Measurements from ENCODE around the gene LBP. TPM values are rescaled to one million over a fixed set of nuclear protein-coding genes. Genes with fewer than 3 reads are reported as not detected.
A peak's percentile ranks its signal among the peaks of the same experiment; 100 is the strongest.

Gene LBP
- polyA plus RNA-seq, 1 donor from 2014 or later = not detected

DNA sequence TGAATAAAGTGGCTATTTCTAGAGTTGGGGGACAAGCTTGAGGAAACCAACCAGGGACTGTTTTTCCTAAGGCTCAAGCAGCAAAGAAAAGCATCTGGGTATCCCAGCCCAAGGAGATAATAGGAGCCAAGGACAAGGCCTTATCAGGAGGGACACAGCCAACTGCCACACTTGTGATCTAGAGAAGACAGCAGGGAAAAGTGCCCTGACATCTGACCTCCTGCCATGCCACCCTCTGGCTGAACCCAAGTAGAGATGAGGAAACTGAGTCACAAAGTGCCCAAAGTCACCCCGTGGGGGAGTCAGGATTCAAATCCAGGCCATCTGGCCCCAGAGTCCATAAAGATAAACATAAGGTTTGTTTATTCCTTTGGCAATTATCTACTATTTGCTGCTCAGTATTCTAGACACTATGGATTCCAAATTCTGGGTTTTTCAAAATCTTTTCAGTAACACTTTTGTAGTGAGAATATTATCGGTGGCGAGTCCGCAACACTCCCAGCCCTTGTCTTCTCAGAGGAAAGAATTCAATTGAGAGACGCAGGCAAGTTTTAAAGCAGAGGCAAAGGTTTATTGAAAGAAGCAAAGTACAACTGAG, 3.5 kb upstream of the LBP start:
- H2AFZ ChIP-seq (ENCODE audit: low read depth, low read length) = peak overlapping the region; percentile 14
- H3K79me2 ChIP-seq (replicated peaks; ENCODE audit: insufficient read depth, low read length) = no peaks in the 10 kb centered on the region
- H3F3A ChIP-seq (ENCODE audit: insufficient read depth, low read length, poor library complexity, severe bottlenecking) = no peaks in the 10 kb centered on the region
- H3K9ac ChIP-seq (ENCODE audit: low read length) = no peak overlapping the region
- no peak overlapping the region for H3K4me2 ChIP-seq (ENCODE audit: low read length)
- H4K20me1 ChIP-seq (ENCODE audit: insufficient read depth) = no peaks in the 10 kb centered on the region
- no peaks in the 10 kb centered on the region for H3K36me3 ChIP-seq (ENCODE audit: insufficient read depth, low read length)
- H3K27ac ChIP-seq (ENCODE audit: low read length) = no peak overlapping the region
- H3K27me3 ChIP-seq (ENCODE audit: insufficient read depth, low read depth, low read length) = no peaks in the 10 kb centered on the region
- no peaks in the 10 kb centered on the region for H3K9me2 ChIP-seq (ENCODE audit: insufficient read depth, low read length)
- no peaks in the 10 kb centered on the region for H3K9me3 ChIP-seq (ENCODE audit: low read length)
- H3K4me3 ChIP-seq (ENCODE audit: low read length) = no peak overlapping the region
- TF ChIP-seq, protein P1, sequence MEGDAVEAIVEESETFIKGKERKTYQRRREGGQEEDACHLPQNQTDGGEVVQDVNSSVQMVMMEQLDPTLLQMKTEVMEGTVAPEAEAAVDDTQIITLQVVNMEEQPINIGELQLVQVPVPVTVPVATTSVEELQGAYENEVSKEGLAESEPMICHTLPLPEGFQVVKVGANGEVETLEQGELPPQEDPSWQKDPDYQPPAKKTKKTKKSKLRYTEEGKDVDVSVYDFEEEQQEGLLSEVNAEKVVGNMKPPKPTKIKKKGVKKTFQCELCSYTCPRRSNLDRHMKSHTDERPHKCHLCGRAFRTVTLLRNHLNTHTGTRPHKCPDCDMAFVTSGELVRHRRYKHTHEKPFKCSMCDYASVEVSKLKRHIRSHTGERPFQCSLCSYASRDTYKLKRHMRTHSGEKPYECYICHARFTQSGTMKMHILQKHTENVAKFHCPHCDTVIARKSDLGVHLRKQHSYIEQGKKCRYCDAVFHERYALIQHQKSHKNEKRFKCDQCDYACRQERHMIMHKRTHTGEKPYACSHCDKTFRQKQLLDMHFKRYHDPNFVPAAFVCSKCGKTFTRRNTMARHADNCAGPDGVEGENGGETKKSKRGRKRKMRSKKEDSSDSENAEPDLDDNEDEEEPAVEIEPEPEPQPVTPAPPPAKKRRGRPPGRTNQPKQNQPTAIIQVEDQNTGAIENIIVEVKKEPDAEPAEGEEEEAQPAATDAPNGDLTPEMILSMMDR (IDR thresholded peaks at IDR 0.05; ENCODE audit: poor library complexity, severe bottlenecking) = no peak
- TF ChIP-seq POLR2AphosphoS5 (IDR thresholded peaks at IDR 0.05) = no peak
- no peak for TF ChIP-seq MXI1 (conservative IDR thresholded peaks at IDR 0.05; ENCODE audit: poor library complexity, severe bottlenecking)
- TF ChIP-seq RAD21 (conservative IDR thresholded peaks at IDR 0.05) = no peak
- TF ChIP-seq, protein P2, sequence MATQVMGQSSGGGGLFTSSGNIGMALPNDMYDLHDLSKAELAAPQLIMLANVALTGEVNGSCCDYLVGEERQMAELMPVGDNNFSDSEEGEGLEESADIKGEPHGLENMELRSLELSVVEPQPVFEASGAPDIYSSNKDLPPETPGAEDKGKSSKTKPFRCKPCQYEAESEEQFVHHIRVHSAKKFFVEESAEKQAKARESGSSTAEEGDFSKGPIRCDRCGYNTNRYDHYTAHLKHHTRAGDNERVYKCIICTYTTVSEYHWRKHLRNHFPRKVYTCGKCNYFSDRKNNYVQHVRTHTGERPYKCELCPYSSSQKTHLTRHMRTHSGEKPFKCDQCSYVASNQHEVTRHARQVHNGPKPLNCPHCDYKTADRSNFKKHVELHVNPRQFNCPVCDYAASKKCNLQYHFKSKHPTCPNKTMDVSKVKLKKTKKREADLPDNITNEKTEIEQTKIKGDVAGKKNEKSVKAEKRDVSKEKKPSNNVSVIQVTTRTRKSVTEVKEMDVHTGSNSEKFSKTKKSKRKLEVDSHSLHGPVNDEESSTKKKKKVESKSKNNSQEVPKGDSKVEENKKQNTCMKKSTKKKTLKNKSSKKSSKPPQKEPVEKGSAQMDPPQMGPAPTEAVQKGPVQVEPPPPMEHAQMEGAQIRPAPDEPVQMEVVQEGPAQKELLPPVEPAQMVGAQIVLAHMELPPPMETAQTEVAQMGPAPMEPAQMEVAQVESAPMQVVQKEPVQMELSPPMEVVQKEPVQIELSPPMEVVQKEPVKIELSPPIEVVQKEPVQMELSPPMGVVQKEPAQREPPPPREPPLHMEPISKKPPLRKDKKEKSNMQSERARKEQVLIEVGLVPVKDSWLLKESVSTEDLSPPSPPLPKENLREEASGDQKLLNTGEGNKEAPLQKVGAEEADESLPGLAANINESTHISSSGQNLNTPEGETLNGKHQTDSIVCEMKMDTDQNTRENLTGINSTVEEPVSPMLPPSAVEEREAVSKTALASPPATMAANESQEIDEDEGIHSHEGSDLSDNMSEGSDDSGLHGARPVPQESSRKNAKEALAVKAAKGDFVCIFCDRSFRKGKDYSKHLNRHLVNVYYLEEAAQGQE (IDR thresholded peaks at IDR 0.05; ENCODE audit: borderline replicate concordance) = no peak
- no peak for TF ChIP-seq TAF1 (IDR thresholded peaks at IDR 0.05; ENCODE audit: low read depth)
- TF ChIP-seq EZH2 (IDR thresholded peaks at IDR 0.05; ENCODE audit: borderline replicate concordance, insufficient read depth, low read length, poor library complexity, severe bottlenecking) = no peak
- TF ChIP-seq SMC3 (conservative IDR thresholded peaks at IDR 0.05; ENCODE audit: poor library complexity) = no peak
- TF ChIP-seq EP300 (conservative IDR thresholded peaks at IDR 0.05; ENCODE audit: poor library complexity, severe bottlenecking) = no peak

DNA sequence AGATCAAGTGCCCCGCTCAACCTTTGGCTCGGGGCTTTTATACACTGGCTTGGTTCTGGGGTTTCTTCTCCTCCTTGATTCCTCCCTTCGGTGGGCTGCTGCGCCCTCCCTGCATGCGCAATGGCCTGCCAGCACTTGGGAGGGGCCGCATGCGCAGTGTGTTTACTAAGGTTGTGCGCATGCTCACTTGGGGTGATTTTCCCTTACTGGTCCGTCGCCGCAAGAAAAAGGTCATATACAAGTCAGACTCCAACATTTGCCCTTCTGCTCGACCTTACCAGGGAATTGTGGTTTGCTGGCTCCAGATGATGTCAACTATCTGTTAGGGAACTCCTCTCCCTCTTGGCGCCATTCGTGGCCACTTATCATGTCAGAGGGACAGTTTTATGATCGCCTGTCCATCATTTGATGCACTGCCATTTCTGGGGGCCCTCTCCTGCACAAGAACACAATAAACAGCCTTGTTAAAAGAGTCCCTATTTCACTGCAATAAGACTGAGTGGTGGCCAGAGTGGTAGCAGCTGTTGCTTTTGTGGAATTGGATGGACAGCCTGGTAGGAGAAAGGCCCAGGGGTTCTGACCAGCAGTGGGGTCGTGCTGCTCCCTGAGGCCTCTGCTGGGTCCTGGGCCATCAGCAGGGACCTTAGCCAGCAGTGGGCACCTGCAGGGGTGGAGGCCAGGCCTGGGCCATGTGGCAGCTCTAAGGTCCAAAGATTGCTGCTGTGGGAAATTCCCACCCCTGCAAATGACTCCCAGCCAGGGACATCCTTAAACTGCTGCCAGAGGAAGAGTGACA, 2.8 kb upstream of the LBP start:
- Histone ChIP-seq H3K27me3 (ENCODE audit: insufficient read depth, low read depth, low read length) (no peaks in the 10 kb centered on the region), H2AFZ (ENCODE audit: low read depth, low read length) (no peak overlapping the region), H3K27ac (ENCODE audit: low read length) (no peak overlapping the region), H3F3A (ENCODE audit: insufficient read depth, low read length, poor library complexity, severe bottlenecking) (no peaks in the 10 kb centered on the region), H3K36me3 (ENCODE audit: insufficient read depth, low read length) (no peaks in the 10 kb centered on the region), H3K9me2 (ENCODE audit: insufficient read depth, low read length) (no peaks in the 10 kb centered on the region), H3K79me2 (replicated peaks; ENCODE audit: insufficient read depth, low read length) (no peaks in the 10 kb centered on the region), H4K20me1 (ENCODE audit: insufficient read depth) (no peaks in the 10 kb centered on the region), H3K4me3 (ENCODE audit: low read length) (no peak overlapping the region), H3K9ac (ENCODE audit: low read length) (no peak overlapping the region), H3K9me3 (ENCODE audit: low read length) (no peaks in the 10 kb centered on the region), H3K4me2 (ENCODE audit: low read length) (no peak overlapping the region)
- TF ChIP-seq EP300 (conservative IDR thresholded peaks at IDR 0.05; ENCODE audit: poor library complexity, severe bottlenecking) (no peak), MXI1 (conservative IDR thresholded peaks at IDR 0.05; ENCODE audit: poor library complexity, severe bottlenecking) (no peak), POLR2AphosphoS5 (IDR thresholded peaks at IDR 0.05) (no peak), RAD21 (conservative IDR thresholded peaks at IDR 0.05) (no peak)
- TF ChIP-seq, protein P1 (IDR thresholded peaks at IDR 0.05; ENCODE audit: poor library complexity, severe bottlenecking) = no peak
- TF ChIP-seq, protein P2 (IDR thresholded peaks at IDR 0.05; ENCODE audit: borderline replicate concordance) = no peak

All from neural cell (in vitro differentiated cells).